GM21526 (cell line): ENCODE data around the gene CARD9.
"Not testable (repeated sequence)": the region's sequence is repeated elsewhere in the genome, so short reads cannot be mapped to it uniquely, and the experiment has no call there.

Experiments
- ATAC-seq: cut with Tn5 transposase; IDR thresholded peaks from one replicate; pipeline ENCODE4 v1.9.1; 2021; ENCODE audit warnings: moderate library complexity; ENCODE audit not compliant: unreplicated experiment, low FRiP score

CARD9 gene, protein sequence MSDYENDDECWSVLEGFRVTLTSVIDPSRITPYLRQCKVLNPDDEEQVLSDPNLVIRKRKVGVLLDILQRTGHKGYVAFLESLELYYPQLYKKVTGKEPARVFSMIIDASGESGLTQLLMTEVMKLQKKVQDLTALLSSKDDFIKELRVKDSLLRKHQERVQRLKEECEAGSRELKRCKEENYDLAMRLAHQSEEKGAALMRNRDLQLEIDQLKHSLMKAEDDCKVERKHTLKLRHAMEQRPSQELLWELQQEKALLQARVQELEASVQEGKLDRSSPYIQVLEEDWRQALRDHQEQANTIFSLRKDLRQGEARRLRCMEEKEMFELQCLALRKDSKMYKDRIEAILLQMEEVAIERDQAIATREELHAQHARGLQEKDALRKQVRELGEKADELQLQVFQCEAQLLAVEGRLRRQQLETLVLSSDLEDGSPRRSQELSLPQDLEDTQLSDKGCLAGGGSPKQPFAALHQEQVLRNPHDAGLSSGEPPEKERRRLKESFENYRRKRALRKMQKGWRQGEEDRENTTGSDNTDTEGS

DNA sequence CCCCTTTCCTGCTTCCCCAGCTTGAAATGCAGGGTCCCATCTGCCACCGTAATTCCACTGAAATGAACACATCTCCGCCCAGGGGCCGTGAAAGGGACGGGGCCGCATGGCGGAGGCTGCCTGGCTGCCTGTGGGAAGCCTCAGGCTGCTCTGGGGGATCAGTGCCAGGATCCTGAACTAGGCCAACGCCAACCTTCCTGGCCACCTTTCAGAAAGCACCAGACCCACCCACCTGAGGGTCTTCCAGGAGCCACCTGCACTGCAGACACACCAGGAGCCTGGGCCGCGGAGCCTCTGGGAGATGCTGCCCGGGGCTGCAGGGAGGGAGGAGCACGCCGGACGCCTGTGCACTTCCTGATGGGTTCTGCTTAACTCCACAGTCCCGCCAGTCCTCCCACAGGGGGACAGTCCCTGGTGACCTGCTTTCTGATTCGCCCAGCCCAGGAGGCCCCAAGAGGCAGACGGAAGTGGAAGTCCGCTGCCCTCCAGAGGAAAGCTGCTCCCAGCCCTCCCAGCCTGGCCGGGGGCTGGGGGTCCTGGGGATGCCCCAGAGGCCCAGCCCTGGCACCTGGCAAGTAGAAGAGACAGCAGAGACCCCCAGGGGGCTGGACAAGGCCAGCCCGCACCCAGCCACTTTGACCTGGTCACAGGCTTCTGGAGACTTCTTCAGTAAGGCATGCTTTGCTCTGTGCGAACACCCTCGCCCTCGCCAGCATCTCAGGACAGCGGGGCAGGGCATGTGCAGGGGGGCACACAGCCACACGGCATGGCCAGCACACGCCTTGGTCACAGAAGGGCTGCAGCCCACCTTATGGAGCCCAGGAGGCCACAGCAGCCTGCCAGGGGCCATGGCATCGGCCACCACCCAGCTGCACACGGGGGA, at the start of gene CARD9:
Gene CARD9 (minus strand): TSS at position 370 of the 883 bp plus-strand sequence. CDS start 1,591 bp downstream, outside the sequence.
- ATAC-seq: no peak

DNA sequence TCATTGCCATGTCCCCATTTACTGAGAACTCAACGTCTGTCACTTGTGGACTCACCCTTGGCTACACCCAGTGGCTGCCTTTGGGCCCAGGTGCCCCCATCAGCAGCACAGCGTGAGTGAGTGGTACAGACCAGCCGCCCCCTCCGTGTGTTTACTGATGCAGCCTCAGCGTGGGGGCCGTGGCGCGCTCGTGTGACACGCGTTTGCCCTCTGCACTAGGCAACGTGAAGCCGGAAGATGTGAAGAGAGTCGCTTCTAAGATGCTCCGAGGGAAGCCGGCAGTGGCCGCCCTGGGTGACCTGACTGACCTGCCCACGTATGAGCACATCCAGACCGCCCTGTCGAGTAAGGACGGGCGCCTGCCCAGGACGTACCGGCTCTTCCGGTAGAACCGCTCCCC, 49.4 kb upstream of the CARD9 start:
- ATAC-seq: no peak

DNA sequence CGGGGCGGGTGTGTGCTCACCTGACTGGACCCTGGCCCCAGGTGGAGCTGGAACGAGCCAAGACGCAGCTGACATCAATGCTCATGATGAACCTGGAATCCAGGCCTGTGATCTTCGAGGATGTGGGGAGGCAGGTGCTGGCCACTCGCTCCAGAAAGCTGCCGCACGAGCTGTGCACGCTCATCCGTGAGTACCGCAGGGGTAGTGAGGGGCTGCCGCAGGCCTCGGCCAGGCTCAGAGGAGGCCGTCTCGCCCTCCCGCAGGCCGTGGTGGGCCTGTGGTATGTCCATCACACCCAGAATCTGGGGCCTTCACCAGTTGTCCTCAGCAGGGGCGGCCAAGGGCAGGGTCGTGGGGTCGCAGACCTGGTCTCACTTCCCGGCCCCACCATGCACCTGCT, 48.3 kb upstream of the CARD9 start:
- no peak for ATAC-seq

DNA sequence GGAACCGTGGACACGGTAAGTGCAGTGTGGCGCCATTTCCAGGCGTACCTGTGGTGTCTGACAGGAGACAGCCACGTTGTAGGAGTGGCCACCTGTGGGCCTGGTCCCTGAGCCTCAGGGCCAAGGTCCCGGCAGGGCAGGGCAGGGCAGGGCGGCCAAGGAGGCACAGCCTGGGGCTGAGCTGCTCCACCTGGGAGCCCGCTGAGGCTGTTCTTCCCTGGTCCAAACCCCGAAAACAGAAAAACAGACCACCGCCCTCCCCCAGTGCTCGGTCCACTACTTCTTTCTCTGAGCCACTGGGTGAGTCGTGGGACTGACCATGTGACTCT, 45.6 kb upstream of the CARD9 start:
- ATAC-seq: no peak

DNA sequence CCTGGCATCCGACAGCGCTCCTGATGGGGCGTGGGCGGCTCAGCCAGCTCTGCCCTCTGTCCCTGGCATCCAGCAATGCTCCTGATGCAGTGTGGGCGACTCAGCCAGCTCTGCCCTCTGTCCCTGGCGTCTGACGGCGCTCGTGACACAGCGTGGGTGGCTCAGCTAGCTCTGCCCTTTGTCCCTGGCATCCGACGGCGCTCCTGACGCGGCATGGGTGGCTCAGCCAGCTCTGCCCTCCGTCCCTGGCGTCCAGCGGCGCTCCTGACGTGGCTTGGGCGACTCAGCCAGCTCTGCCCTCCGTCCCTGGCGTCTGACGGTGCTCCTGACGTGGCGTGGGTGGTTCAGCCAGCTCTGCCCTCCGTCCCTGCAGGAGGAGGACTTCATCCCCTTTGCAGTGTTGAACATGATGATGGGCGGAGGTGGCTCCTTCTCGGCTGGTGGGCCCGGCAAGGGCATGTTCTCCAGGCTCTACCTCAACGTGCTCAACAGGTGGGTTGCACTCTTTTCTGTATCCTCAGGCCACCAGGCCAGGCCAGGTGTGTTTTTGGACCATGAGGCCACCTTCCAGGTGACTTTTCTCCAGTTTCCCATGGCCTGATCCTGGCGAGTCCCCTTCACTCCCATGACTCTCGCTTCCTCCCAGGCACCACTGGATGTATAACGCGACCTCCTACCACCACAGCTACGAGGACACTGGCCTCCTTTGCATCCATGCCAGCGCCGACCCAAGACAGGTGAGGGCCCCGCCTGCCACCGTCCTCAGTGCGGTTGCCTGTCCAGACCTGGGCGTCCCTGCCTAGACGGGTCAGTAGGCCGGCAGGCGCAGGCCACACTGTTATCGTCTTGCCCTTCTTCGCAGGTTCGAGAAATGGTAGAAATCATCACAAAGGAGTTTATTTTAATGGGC, 45.0 kb upstream of the CARD9 start:
- no peak for ATAC-seq

DNA sequence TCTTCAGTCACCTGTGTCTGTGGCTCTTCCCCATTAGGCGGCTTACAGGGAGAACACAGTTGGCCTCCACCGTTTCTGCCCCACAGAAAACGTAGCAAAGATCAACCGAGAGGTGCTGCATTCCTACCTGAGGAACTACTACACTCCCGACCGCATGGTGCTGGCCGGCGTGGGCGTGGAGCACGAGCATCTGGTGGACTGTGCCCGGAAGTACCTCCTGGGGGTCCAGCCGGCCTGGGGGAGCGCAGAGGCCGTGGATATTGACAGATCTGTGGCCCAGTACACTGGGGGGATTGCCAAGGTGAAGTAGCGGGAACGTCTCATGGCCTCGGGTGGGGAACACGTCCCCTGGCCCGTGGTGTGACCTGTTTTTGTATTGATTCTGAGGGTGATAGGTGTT, 43.4 kb upstream of the CARD9 start:
- no peak for ATAC-seq

DNA sequence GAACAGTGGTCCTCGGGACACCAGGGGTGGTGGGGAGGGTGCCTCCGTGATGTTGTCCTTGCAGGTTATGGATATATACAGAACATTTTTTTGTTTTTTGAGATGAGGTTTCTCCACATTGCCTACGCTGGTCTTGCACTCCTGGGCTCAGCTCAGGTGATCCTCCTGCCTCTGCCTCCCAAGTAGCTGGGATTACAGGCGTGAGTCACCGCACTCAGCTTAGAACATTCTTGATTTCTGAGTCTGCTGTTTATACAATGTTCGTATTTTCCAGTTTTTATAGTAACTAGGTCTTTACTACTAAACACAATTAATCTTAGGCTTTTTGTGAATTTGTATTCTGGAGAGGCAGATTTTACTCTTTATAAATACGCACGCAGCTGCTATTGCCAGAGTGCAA, 43.0 kb upstream of the CARD9 start:
- ATAC-seq: no peak

DNA sequence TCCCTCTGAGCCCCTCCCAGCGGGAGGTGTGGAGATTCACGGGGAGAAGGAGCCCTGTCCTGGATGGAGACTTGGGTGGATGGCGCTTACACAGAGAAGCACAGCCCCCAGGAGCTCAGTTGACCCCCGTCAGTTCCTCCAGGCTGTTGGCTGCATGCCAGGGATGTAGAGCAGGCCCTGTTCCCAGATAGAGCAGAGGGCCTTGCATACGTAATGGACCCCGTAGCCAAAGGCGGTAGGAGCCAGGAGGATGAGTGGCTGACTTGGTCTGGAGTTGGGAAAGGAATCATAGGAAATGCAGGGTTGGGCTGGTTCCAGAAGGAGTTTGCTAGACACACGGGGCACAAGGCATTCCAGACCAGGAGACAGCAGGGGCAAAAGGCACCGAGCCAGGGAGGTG, 39.5 kb upstream of the CARD9 start:
- ATAC-seq: no peak

DNA sequence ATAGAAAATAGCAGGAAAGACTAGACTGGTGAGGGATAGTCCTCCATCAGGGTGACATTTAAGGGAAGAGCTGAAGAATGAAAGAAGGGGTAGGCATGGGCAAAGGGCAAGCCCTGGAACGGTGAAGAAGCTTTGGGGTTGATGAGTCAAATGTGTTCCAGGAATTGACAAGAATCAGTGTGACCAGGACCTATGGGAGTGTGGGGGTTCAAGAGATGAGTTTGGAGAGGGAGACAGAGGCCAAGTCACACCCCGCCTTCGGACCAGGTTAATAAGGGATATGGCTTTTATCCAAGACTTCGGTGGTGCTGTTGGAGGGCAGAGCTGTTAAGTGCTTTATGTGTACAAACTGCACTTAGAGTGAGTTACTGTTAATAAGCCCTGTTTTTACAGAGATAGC, 37.9 kb upstream of the CARD9 start:
- no peak for ATAC-seq

DNA sequence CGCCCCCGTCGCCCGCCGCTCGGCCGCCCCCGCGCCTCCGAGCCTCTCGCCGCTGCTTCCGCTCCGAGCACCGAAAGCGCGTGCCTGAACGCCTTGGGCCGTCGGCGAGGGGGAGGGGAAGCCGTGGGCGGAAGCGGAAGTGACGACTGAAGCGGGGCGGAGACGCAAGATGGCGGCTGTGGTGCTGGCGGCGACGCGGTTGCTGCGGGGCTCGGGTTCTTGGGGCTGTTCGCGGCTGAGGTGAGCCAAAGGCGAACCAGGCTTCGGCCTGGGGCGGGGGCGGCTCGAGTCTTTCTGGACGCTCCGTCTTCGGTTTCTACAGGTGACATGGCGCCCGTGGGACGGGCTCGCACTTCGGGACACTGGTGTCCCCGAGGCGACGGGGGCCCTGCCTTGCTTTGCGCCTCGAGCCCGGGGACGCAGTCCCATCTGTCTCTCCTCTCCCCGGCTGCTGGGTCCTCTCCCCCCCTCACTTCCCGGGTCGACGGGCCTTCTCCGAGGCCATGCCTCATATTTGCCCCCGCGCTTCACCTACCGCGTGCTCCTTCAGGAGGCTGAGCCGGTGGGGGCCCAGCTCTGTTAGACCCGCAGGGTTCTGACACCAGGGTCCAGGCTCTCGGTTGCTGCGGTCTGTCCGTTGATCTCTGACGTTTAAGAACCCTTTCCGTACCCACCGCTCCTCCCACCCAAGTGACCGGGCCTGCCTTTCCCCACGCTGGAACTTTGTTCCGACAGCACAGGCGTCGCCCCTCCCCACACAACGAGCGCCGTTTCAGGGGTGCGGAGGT, 37.2 kb upstream of the CARD9 start, which contains the start of the genes ENTR1 and PMPCA:
Gene ENTR1 (minus strand): TSS at position 115 of the 788 bp plus-strand sequence. CDS start 217 bp downstream, outside the sequence.
Gene PMPCA (plus strand): TSS at position 159 of the 788 bp plus-strand sequence. CDS start 11 bp downstream, at position 170.
- ATAC-seq: peak; percentile 67

DNA sequence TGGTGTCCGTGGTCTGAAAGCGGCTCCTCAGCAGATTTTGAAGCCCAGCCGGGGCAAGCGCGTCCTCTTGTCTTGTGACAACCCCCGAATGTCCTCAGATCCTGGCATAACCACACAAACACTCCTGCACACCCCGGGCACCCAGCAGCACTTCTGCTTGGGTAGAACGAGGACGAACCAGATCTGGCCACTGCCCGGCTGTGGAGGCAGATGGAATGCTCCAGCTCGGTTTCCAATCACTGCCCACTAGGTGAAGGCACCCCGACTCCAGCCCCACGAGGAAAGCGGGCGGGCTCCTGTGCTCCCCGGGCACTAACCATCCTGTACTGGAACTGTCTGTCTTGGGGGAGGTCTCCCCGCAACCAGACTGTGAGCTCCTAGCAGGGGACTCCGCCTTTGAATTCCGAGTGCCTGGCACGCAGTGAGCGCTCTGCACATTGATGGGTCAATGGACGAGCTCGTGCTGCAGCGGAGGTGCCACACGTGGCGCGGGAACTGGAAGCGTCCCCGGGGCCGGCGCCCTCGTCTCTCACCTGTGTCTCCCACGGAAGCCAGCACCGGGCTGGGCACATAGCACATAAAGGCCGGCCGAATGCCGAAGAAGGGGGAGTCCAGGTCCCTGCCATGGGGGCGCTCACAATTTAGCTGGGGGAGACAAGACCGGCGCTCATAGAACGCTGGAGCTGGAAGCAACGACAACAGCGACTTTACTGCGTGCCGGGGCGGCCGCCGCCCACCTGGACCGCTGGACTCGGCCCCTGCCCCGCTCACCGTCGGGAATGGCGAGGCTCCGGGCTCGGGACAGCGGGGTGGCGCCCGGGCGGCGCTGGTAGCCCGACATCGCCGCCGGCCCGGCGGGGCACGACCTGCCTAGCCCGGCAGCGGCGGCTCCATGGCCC, 36.3 kb upstream of the CARD9 start:
- peak; percentile 26 for ATAC-seq

DNA sequence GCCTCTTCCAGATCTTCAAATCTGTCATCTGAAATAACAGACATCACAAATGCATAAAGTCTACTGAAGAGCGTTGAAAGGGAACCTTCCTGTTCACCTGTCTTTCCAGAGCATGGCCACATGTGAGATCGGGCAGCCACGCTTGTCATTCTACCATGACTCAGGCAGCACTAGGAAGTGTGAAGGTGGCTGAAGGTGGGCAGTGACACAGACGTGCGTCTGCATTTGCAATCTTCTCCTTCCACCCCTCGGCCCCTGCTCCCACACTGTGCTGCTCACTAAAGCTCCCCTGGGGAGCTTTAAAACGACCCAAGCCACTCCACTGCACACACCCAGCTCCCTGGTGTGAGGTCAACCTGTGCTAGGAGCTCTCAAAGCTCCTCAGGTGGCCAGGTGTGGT, 34.4 kb upstream of the CARD9 start:
- ATAC-seq: no peak

DNA sequence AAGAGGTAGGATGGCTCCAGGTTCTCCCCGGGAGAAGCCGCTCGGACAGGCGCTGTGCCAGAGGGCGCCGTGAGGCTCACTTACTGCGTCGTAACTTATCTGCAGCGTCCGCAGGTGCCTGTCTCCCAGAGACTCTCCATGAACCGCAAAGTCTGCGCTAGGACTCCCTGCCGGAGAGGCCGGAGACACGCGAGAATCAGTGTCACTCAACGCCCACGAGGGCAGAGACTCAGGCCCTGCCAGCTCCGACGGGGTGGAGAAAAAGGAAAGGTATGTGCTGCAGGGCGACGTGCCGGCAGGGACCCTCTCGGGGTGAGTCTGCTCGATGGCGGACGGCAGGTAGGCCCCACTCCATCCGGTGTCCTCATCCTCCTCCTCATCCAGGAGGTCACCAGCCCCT, 33.6 kb upstream of the CARD9 start:
- not testable (repeated sequence) for ATAC-seq

DNA sequence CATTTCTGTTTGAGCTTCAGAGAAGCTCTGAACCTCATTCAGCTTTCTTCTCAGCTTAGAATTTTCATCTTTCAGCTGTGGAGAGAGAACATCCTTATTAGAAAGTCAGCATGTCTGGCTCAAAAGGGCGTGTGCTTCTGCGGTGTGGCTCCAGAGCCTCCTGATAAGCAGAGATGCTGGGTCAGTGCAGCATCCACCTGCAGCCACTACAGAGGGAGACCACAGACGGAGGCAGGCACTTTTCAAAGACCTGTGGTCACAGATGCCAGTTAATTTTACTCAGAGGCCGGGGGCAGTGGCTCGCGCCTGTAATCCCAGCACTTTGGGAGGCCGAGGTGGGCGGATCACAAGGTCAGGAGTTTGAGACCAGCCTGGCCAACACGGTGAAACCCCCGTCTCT, 32.4 kb upstream of the CARD9 start:
- ATAC-seq: not testable (repeated sequence)

DNA sequence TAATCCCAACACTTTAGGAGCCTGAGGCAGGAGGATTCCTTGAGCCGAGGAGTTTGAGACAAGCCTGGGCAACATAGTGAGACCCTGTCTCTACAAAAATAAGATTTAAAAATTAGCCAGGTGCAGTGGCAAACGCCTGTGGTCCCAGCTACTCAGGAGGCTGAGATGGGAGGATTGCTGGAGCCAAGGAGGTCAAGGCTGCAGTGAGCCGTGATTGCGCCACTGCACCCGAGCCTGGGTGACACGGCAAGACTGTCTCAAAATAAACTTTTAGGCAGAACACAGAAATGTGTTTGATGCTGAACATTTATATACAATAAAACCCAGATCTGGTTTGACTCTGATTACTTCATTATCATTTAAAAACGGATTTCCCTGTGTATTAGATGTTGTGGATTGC, 32.0 kb upstream of the CARD9 start:
- no peak for ATAC-seq

DNA sequence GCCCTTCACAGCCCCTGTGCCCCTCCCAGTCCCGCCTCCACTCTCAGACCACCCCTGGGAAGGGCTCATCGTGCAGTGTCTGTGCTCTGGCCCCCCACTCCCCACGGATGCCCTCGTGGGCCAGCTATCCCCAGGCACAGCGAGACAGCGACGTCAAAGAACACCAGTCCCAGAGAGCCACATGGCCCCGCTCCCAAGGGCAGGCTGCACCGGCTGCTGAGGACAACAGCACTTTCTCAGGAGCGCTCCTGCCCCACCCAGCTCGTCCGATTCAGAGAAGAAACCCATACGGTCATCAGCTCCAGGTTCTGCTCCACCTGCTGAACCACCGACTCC, 31.3 kb upstream of the CARD9 start:
- ATAC-seq: no peak

DNA sequence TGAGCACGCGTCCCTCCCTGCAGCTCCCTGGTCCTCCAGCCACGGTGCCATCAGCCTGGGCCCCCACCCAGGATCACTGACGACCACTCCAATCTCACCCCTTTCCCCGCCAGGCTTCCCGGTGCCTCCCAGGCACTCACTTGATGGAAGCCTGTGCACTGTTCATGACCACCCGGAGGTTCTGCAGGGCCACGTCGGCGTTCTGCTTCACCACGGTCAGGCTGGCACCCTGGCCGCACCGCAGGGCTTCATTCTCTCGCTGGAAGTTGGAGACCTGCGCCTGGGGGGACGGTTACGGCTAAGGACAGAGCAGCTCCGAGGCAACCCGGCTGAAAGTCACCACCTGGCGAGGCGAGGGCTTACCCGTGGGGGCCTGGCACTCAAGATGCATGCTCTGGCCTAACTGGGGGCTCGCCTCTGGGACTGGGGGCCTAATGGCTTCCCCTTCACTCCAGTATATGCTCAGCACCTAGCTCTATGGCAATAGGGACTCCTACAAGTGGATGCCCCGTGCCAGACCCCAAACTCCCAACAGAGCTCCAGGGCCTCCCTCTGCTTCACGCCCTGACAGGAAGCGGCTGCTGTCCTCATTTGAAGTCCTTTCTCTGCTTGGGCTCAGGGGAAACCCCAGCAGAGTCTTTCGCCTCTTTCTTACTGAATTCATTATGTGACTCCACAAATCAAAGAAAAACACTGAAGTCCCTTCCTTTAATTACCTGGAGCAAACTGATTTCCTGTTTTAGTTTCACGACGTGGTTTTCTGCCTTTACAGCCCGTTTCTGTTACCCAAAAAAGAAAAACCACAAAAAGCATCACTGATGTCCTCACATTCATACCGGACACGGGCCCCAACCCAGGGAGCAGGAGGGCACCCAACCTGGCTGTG, 30.7 kb upstream of the CARD9 start:
- ATAC-seq: no peak

DNA sequence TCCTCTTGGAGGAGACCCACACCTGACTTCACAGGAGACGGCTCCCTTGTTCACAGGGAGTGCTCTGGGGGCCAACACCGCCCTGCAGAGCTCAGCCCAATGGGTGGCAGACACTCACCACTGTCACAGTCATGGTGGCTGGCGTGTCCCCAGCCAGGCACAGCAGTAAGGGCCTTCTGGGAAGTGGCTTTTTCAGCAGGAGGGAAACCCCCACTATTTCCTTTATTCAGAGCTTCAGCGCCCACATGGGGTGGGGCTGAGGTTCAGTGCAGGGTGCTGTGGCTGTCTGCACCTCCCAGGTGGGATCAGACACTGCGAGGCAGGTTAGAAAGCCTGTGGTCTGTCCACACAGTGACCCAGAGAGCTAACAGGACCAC, 30.1 kb upstream of the CARD9 start:
- no peak for ATAC-seq
